Keratinocyte (primary cell): ENCODE data around the gene STXBP1. TPM values are rescaled to one million over a fixed set of nuclear protein-coding genes. Genes with fewer than 3 reads are reported as not detected.

Experiments
- DNase-seq: peaks from one replicate; pipeline ENCODE4 v3.0.0-alpha.2; 2011; ENCODE audit warnings: low read depth, missing footprints, low spot score
- FAIRE-seq: peaks from 2 replicates; lab custom pipeline; 2011; peaks lifted over from hg19 to GRCh38; lab: Jason Lieb, UNC
- H2AFZ ChIP-seq: 2 replicates; pipeline ENCODE4 v1.6.0; 2012; ENCODE audit warnings: low read length, control low read depth, inconsistent platforms; ENCODE audit not compliant: control insufficient read depth
- H3K27ac ChIP-seq: 2 replicates; pipeline ENCODE4 v1.5.1; 2011; ENCODE audit warnings: low read length; ENCODE audit not compliant: control insufficient read depth, insufficient read depth
- H3K27me3 ChIP-seq: 3 replicates; pipeline ENCODE4 v1.6.0; 2011; ENCODE audit warnings: low read length; ENCODE audit not compliant: control insufficient read depth, insufficient read depth; ENCODE audit errors: extremely low read depth
- H3K36me3 ChIP-seq, 2 experiments: 2 replicates in 1 of 2; 3 replicates in 1 of 2; pipeline ENCODE4 v1.5.1; 2011; ENCODE audit warnings: low read length in 2 of 2, mild to moderate bottlenecking in 1 of 2; ENCODE audit not compliant: control insufficient read depth in 2 of 2, insufficient read depth in 2 of 2; ENCODE audit errors: extremely low read depth in 1 of 2
- H3K4me1 ChIP-seq: 3 replicates; pipeline ENCODE4 v1.5.1; 2011; ENCODE audit warnings: low read length; ENCODE audit not compliant: control insufficient read depth, insufficient read depth; ENCODE audit errors: extremely low read depth
- H3K4me2 ChIP-seq: 3 replicates; pipeline ENCODE4 v1.6.0; 2011; ENCODE audit warnings: low read depth, low read length; ENCODE audit not compliant: control insufficient read depth, insufficient read depth; ENCODE audit errors: extremely low read depth
- H3K4me3 ChIP-seq, 3 experiments: fragments of 200-600 bp in 1 of 3; sonication (generic) in 1 of 3; 2 replicates in 2 of 3; 3 replicates in 1 of 3; pipeline ENCODE4 v1.5.1; 2011 to 2016; ENCODE audit warnings: low read length in 3 of 3, mild to moderate bottlenecking in 3 of 3, control low read depth in 2 of 3, inconsistent platforms in 1 of 3, low read depth in 1 of 3, mixed read lengths in 1 of 3, mixed run types in 1 of 3, moderate library complexity in 1 of 3; ENCODE audit not compliant: control insufficient read depth in 2 of 3, insufficient read depth in 2 of 3; ENCODE audit errors: extremely low read depth in 1 of 3
- H3K79me2 ChIP-seq: 2 replicates; pipeline ENCODE4 v1.6.0; 2012; ENCODE audit warnings: low read length; ENCODE audit not compliant: control insufficient read depth, insufficient read depth
- H3K9ac ChIP-seq: 3 replicates; pipeline ENCODE4 v1.6.0; 2011; ENCODE audit warnings: low read length; ENCODE audit not compliant: control insufficient read depth, insufficient read depth; ENCODE audit errors: extremely low read depth
- H3K9me1 ChIP-seq: 3 replicates; pipeline ENCODE4 v1.6.0; 2011; ENCODE audit warnings: low read length; ENCODE audit not compliant: control insufficient read depth, insufficient read depth; ENCODE audit errors: extremely low read depth
- H3K9me3 ChIP-seq: 2 replicates; pipeline ENCODE4 v1.5.1; 2012; ENCODE audit warnings: low read depth, low read length; ENCODE audit not compliant: control insufficient read depth
- H4K20me1 ChIP-seq: 3 replicates; pipeline ENCODE4 v1.6.0; 2011; ENCODE audit warnings: low read length; ENCODE audit not compliant: control insufficient read depth, insufficient read depth; ENCODE audit errors: extremely low read depth
- CTCF ChIP-seq, 3 experiments: IDR thresholded peaks in 1 of 3; conservative IDR thresholded peaks in 1 of 3; optimal IDR thresholded peaks in 1 of 3; 2 replicates in 2 of 3; 3 replicates in 1 of 3; pipeline versions ENCODE3 to v1.5.1; 2011; ENCODE audit warnings: low read length in 3 of 3, mild to moderate bottlenecking in 3 of 3, moderate library complexity in 2 of 3, control low read depth in 1 of 3, inconsistent platforms in 1 of 3; ENCODE audit not compliant: insufficient read depth in 2 of 3; ENCODE audit errors: extremely low read depth in 1 of 3
- EZH2 ChIP-seq: IDR thresholded peaks from one replicate; pipeline ENCODE4 v1.6.1; 2012; ENCODE audit warnings: inconsistent platforms, mild to moderate bottlenecking, low read length, moderate library complexity
- dilution Hi-C: fragments of 300-500 bp; cut with MboI; formaldehyde crosslinking; loops from one replicate; pipeline ENCODE4 v1.7.0; 2020; ENCODE audit warnings: low sequenced_read_pairs; ENCODE audit not compliant: extremely low pct_ligation_motif_present
- polyA plus RNA-seq, 5 experiments: library from polyadenylated mRNA; depleted of rRNA in 3 of 5; stranded (reverse) in 3 of 5; stranded (forward) in 1 of 5; unstranded in 1 of 5; fragments of >200 nt; gene quantifications; 1 replicate in 1 of 5; 2 replicates in 3 of 5; 3 replicates in 1 of 5; pipeline versions ENCODE4 v1.2.1 to v1.2.3, GENCODE V29; 2011 to 2012; ENCODE audit warnings: missing spikeins in 2 of 5, low read depth in 1 of 5, low replicate concordance in 1 of 5

The STXBP1 gene
- polyA plus RNA-seq, 1 donor (not counting 4 experiments of a cell fraction or from before 2014, with no cell fraction given) = 17.1 TPM

DNA sequence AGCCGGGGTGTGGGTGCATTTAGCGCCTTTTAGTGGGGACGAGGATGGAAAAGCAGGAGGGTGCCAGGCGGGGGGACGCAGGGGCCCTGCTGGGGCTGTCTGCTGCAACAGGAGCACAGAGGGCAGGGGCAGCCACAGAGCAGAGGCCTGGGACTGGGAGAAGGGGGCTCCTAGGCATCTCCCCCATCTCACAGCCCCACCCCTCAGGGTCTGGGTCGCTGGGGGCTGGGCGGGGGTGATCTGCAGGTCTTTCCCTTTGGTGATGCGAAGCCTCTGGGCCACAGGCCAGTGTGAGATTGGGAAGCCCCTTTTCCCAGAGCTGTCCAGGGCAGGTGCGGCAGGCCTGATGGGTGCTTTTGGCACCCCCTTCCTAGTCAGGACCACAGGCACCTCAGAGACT lies 118.2 kb downstream of the STXBP1 start:
- Histone ChIP-seq H3K4me2 (no peak overlapping the region), H3K9ac (no peak overlapping the region), H3K4me3 (no peak overlapping the region), H3K9me3 (no peaks in the 10 kb centered on the region), H3K36me3 (peaks cover 0 to 3% of the 10 kb centered on the region in 2 experiments), H4K20me1 (no peaks in the 10 kb centered on the region), H3K4me1 (peaks cover 7% of the 10 kb centered on the region), H3K79me2 (no peaks in the 10 kb centered on the region), H2AFZ (no peak overlapping the region), H3K27me3 (no peaks in the 10 kb centered on the region), H3K9me1 (no peaks in the 10 kb centered on the region), H3K27ac (no peak overlapping the region)
- TF ChIP-seq CTCF (optimal IDR thresholded peaks at IDR 0.05 in 1 of 3, IDR thresholded peaks at IDR 0.05 in 1 of 3, conservative IDR thresholded peaks at IDR 0.05 in 1 of 3; ENCODE audit: extremely low read depth in 1 of 3, insufficient read depth in 2 of 3, low read length in 3 of 3) = no peak
- no peak for TF ChIP-seq EZH2
- dilution Hi-C loops = no loop called here
- DNase-seq = no peak
- FAIRE-seq = no peak

DNA sequence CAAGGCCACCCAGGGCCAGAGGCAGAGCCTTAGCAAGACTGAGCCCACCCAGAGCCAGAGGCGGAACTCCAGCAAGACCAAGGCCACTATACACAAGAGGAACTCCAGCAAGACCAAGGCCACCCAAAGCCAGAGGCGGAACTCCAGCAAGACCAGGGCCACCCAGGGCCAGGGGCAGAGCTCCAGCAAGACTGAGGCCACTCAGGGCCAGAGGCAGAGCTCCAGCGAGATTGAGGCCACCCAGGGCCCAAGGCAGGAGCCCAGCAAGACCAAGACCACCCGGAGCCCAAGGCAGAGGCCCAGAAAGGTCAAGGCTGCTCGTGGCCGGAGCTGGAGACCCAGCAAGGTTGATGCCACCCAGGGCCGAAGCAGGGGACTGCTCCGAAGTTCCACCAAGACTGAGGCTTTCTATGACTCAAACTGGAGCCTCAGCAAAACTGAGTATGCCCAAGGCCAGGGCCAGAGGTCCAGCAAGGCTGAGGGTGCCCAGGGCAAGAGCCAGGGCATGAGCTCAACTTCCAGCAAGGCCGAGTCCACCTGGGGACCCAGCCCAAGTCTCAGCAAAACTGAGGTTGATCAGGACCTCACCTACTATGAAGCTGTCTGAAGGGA lies 118.8 kb downstream of the STXBP1 start:
- H3K9ac ChIP-seq = no peak overlapping the region
- no peaks in the 10 kb centered on the region for H4K20me1 ChIP-seq
- DNase-seq = no peak
- no peak overlapping the region for H3K4me3 ChIP-seq
- H3K4me2 ChIP-seq = no peak overlapping the region
- H3K79me2 ChIP-seq = no peaks in the 10 kb centered on the region
- no peak overlapping the region for H2AFZ ChIP-seq
- no peak overlapping the region for H3K27ac ChIP-seq
- H3K27me3 ChIP-seq = no peaks in the 10 kb centered on the region
- H3K9me3 ChIP-seq = no peaks in the 10 kb centered on the region
- peaks cover 0 to 3% of the 10 kb centered on the region in 2 experiments for H3K36me3 ChIP-seq
- no peaks in the 10 kb centered on the region for H3K9me1 ChIP-seq
- dilution Hi-C loops = no loop called here
- FAIRE-seq = no peak
- no peak for TF ChIP-seq CTCF (optimal IDR thresholded peaks at IDR 0.05 in 1 of 3, IDR thresholded peaks at IDR 0.05 in 1 of 3, conservative IDR thresholded peaks at IDR 0.05 in 1 of 3; ENCODE audit: extremely low read depth in 1 of 3, insufficient read depth in 2 of 3, low read length in 3 of 3)
- no peak for TF ChIP-seq EZH2
- peaks cover 10% of the 10 kb centered on the region for H3K4me1 ChIP-seq
